Thyroid gland (tissue), 4 donors: ENCODE data around the gene EXOSC3. TPM values are rescaled to one million over a fixed set of nuclear protein-coding genes. Genes with fewer than 3 reads are reported as not detected.
A peak's percentile ranks its signal among the peaks of the same experiment; 100 is the strongest.
"Not testable (repeated sequence)": the region's sequence is repeated elsewhere in the genome, so short reads cannot be mapped to it uniquely, and the experiment has no call there.

Experiments used
- DNase-seq, 2 donors: peaks; one replicate each; pipeline ENCODE4 v3.0.0-alpha.2; 2019
- H3K27ac ChIP-seq, 3 donors: fragments of 200-600 bp; sonication (generic); 1 replicate in 2 of 3; 2 replicates in 1 of 3; pipeline ENCODE4 v1.5.1; 2016 to 2019; ENCODE audit warnings: mild to moderate bottlenecking in 1 of 3, moderate library complexity in 1 of 3
- H3K27me3 ChIP-seq: fragments of 200-600 bp; sonication (generic); one replicate; pipeline ENCODE4 v1.5.1; 2019
- H3K36me3 ChIP-seq, 2 donors: fragments of 200-600 bp; sonication (generic); one replicate each; pipeline ENCODE4 v1.5.1; 2016 to 2019
- H3K4me1 ChIP-seq, 2 donors: fragments of 200-600 bp; sonication (generic); one replicate each; pipeline ENCODE4 v1.5.1; 2017 to 2019
- H3K4me3 ChIP-seq, 3 donors: fragments of 200-600 bp; sonication (generic); replicated peaks in 1 of 3; 1 replicate in 2 of 3; 2 replicates in 1 of 3; pipeline ENCODE4 v1.5.1; 2016; ENCODE audit warnings: mild to moderate bottlenecking in 1 of 3
- H3K9me3 ChIP-seq: fragments of 200-600 bp; sonication (generic); one replicate; pipeline ENCODE4 v1.5.1; 2017
- CTCF ChIP-seq, 6 experiments: fragments of 200-600 bp in 3 of 6; fragments of 450-650 bp in 3 of 6; sonication (generic) in 3 of 6; IDR thresholded peaks; one replicate each; pipeline ENCODE4 v1.5.1; 2016 to 2019; ENCODE audit warnings: antibody characterized with exemption in 6 of 6, mild to moderate bottlenecking in 2 of 6, inconsistent platforms in 1 of 6, moderate library complexity in 1 of 6
- POLR2A ChIP-seq, 2 donors: fragments of 450-650 bp; IDR thresholded peaks; one replicate each; pipeline ENCODE4 v1.6.1; 2017; ENCODE audit warnings: antibody characterized with exemption in 2 of 2, mild to moderate bottlenecking in 2 of 2, moderate library complexity in 1 of 2
- whole genome bisulfite sequencing, 2 donors: methylation state at CpG; one replicate each; pipeline ENCODE4 v1.1.5; 2017; 5-methylcytosine and 5-hydroxymethylcytosine counted together
- intact Hi-C: fragments of 100-400 bp; cut with DNase I; formaldehyde crosslinking; loops from one replicate; pipeline ENCODE4 v1.15.1; 2023
- total RNA-seq, 4 donors: library from RNA; depleted of rRNA; stranded (reverse); fragments of >200 nt; gene quantifications; one replicate each; pipeline ENCODE4 v1.2.3, GENCODE V29; 2016

EXOSC3 gene
- 10 to 100 TPM; 39.9 to 53.1 (median 46.6) TPM for total RNA-seq

GRCh38 chr9:37784616-37785483 is at the start of gene EXOSC3:
Gene EXOSC3 (minus strand): TSS chr9:37785064. CDS start chr9:37785044, 20 bp downstream.
- Histone ChIP-seq H3K36me3 (peaks cover 16 to 20% of the 10 kb centered on the region in 2 donors), H3K4me3 (peak within 1 kb of the TSS; percentile 76 to 93 (median 90)), H3K9me3 (no peaks in the 10 kb centered on the region), H3K27me3 (no peaks in the 10 kb centered on the region), H3K27ac (peak within 1 kb of the TSS; percentile 47 to 68 (median 63)), H3K4me1 (peaks cover 0 to 7% of the 10 kb centered on the region in 2 donors)
- intact Hi-C loops: no loop called here
- DNase-seq: peak; percentile 86 to 91
- WGBS, 2 donors: 2% methylated on average over 33 to 56 of the region's 73 CpGs
- peak in 2 of 6 experiments; percentile 4 to 9 for TF ChIP-seq CTCF (IDR thresholded peaks at IDR 0.05)
- TF ChIP-seq POLR2A (IDR thresholded peaks at IDR 0.05): peak in 1 of 2 donors; percentile 72

GRCh38 chr9:37827483-37828165 is 42.8 kb upstream of the EXOSC3 start:
- H3K36me3 ChIP-seq: peaks cover 0 to 5% of the 10 kb centered on the region in 2 donors
- no peaks in the 10 kb centered on the region for H3K9me3 ChIP-seq
- no peak overlapping the region for H3K27ac ChIP-seq
- WGBS, 2 donors: 95 to 97% methylated on average over 4 of the region's 4 CpGs
- H3K4me1 ChIP-seq: no peaks in the 10 kb centered on the region
- H3K27me3 ChIP-seq: no peaks in the 10 kb centered on the region
- no peak for DNase-seq
- TF ChIP-seq CTCF (IDR thresholded peaks at IDR 0.05) (no peak), POLR2A (IDR thresholded peaks at IDR 0.05) (no peak)
- intact Hi-C loops: no loop called here
- no peak overlapping the region for H3K4me3 ChIP-seq

GRCh38 chr9:37825174-37825573 is 40.3 kb upstream of the EXOSC3 start:
- WGBS, 2 donors: 89 to 97% methylated on average over 2 of the region's 2 CpGs
- intact Hi-C loops, DNase-seq, H3K4me1 ChIP-seq, H3K27me3 ChIP-seq, H3K9me3 ChIP-seq, H3K27ac ChIP-seq, H3K36me3 ChIP-seq, H3K4me3 ChIP-seq: not testable (repeated sequence)

GRCh38 chr9:37820142-37820541 is 35.3 kb upstream of the EXOSC3 start:
- no peak for DNase-seq
- Histone ChIP-seq H3K4me3 (no peak overlapping the region), H3K9me3 (no peaks in the 10 kb centered on the region), H3K4me1 (no peaks in the 10 kb centered on the region), H3K27me3 (no peaks in the 10 kb centered on the region), H3K27ac (no peak overlapping the region), H3K36me3 (peaks cover 0 to 5% of the 10 kb centered on the region in 2 donors)
- intact Hi-C loops: no loop called here
- WGBS, 2 donors: 91 to 92% methylated on average over 5 of the region's 5 CpGs
- TF ChIP-seq CTCF (IDR thresholded peaks at IDR 0.05) (no peak), POLR2A (IDR thresholded peaks at IDR 0.05) (no peak)

GRCh38 chr9:37818849-37819248 is 34.0 kb upstream of the EXOSC3 start:
- no peak overlapping the region for H3K27ac ChIP-seq
- TF ChIP-seq POLR2A (IDR thresholded peaks at IDR 0.05): no peak
- TF ChIP-seq CTCF (IDR thresholded peaks at IDR 0.05): no peak
- no peaks in the 10 kb centered on the region for H3K27me3 ChIP-seq
- no peak overlapping the region for H3K4me3 ChIP-seq
- no peaks in the 10 kb centered on the region for H3K9me3 ChIP-seq
- 93 to 97% methylated on average over 2 of the region's 2 CpGs for WGBS, 2 donors
- H3K4me1 ChIP-seq: no peaks in the 10 kb centered on the region
- H3K36me3 ChIP-seq: peaks cover 0 to 5% of the 10 kb centered on the region in 2 donors
- intact Hi-C loops: no loop called here
- no peak for DNase-seq
